NCI-H2227 (cell line): ENCODE results near the gene GBA3.

Source experiments
- DNase-seq: peaks from one replicate; lab custom pipeline; 2025; ENCODE audit not compliant: unreplicated experiment; lab: John Stamatoyannopoulos, UW

GBA3 gene

GRCh38 chr4:22692736-22693135 is at the start of gene GBA3:
Gene GBA3, plus strand, starts transcription at chr4:22692937.
- DNase-seq, result no peak

DNA sequence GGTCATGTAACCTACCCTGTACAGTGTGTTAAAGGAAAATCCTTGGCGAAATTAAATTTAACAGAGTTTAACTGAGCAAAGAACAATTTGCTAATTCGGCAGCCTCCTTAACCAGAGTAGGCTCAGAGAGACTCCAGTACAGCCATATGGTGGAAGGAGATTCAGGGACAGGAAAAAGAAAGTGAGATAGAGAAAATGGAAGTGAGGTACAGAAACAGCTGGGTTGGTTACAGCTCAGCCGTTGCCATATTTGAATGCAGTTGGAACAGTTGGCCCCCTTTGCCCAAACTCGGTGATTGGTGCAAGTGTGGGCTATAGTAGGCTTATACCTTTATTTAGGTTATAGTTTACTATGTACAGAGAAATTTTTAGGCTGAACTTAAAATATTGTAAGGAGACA is 48.8 kb upstream of the GBA3 start:
- DNase-seq, result no peak

DNA sequence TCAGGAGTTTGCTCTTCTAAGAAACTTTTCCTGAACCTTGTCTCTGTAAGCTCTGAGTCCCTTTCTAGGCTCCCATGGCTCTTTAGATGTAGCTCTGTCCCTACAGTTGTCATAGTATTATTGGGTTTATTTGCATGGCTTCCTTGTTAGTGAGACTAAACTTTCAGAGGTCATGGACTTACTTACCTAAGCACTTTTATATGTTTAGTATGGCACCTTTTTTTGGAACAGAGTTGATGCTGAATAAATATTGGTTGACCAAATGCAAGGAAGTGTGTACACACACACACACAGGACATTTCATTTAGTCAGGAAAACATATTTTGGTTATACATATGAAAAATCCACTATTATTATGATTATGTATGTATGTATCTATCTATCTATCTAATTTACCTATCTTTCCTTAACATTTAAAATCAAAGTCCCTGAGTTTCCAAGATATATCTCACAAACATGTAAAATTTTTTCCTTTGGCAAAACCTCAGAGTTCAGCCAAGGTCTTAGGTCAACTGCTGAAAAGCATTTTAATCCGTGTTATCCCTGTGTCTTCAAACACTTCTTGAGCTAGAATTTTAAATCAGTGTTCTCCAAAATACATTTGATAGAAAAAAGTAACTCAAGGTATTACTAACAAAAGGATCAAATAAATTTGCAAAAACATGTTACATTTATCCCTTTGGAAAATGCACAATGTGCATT is 47.1 kb upstream of the GBA3 start:
- no peak for DNase-seq

DNA sequence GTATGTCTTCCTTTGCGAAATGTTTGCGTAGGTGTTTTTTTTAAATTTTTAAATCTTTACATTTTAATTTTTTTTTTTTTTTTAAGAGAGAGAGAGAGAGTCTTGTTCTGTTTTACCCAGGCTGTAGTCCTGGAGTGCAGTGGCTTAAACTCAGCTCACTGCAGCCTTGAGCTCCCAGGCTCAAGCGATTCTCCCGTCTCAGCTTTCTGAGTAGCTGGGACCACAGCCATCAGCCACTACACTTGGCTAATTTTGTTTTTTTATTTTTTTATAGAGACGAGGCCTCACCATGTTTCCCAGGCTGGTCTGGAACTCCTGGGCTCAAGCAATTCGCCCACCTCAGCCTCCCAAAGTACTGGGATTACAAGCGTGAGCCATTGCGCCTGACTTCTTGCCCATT is 43.7 kb upstream of the GBA3 start:
- no peak for DNase-seq

DNA sequence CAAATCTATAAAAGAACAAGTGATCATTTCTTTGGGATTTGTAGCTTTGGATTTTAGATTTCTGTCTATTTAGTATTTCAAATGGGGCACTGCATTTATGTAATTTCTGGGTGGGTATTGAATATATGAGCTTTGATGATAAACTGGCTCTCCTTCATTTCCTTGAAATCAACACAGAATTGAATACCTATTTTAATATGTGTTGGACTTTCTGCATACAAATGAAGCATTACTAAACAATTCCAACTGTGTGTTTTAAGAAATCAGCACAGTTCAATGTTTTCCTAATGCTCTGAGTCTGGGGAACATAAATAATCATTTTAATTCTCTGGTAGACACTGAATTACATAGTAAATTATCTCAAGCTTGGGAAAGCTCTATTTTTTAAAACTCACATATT is 42.0 kb upstream of the GBA3 start:
- DNase-seq, result no peak

GRCh38 chr4:22653752-22654151 is 39.0 kb upstream of the GBA3 start:
- DNase-seq, result no peak

- DNase-seq, result no peak
Measured at GRCh38 chr4:22661443-22661842, 31.3 kb upstream of the GBA3 start.

DNA sequence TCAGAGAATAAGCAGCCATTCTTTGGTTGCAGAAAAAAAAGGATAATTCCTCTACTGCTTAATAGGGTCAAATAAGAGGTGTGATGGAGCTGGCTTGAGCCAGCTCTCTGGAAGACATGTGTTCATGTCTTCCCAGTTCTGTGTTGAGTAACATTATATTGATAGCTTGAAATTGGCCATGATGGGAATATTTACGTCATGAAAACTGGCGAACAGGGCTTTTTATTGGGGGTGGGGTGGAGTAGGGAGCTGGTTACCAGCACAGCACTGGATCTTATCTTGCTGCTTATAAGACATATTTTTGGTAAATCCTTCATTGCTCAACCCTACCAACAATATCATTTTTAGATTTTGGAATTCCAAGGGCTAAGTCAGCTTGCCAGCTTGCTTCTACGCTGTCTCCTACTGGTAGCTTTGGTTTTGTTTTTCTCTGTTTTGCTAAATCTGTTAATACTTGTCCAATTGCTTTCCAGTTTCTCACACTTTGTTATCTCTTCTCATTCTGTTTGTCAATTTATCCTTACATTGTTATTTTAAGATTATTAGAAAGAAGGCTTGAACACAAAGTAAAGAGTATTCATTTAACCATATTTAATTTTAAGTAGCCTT is 25.3 kb upstream of the GBA3 start:
- no peak for DNase-seq

DNA sequence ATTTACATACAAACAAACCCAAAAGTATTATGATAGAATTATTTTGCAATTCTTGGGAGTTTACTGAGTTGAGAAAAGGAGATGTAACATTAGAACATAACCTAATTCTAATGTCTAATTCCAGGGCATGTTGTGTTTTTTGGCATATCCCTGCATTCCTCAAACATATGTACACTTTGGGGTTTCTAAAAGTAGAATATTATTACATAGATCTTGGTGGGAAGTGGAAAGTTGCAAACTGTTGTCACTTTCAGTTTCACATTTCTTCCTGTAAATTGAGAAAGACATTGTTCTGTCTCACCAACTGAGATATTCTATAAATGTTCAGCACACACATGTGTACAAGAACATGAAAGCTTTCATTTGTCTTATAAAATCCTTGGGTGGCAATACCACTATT is 24.4 kb upstream of the GBA3 start:
- DNase-seq, result no peak

GRCh38 chr4:22668702-22669101 is 24.0 kb upstream of the GBA3 start:
- no peak for DNase-seq

- DNase-seq, result no peak
Measured at GRCh38 chr4:22670956-22671355, 21.8 kb upstream of the GBA3 start.

DNA sequence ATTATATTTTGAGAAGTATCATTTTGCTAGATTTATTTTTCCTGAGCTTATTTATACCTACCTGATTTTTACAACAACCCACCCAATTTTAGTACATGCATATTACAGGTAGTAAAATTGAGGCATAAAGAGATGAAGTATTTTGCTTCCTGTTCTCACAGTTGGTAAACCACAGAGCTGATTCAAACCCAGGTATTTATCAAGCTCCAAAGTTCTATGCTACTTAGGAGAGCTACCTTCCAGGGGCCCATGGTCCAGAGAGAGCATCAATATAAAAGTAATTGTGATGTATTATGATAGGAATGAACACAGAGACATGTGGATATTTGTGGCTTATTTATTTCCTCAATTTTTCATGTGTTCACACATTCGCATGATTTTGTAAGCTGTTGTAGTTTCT is 20.2 kb upstream of the GBA3 start:
- DNase-seq, result no peak

GRCh38 chr4:22672944-22673343 is 19.8 kb upstream of the GBA3 start:
- DNase-seq, result no peak

DNA sequence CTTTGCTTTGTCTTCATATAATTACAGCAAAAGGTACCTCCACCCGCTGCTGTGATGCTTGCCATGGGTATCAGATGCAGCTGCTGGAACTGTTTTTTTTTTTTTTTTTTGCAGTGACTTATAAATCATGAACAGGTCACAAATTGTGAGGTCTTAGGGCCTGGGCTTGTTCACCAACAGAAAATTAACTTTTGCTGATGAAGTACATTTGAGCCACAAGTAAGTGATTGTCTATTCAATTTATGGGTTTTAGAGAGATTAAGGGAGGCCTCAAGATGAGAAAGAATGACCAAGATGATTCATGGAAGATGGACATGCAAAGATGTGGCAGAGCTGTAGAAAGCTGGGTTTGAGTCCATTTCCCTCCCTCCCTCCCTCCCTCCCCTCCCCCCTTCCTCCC is 18.0 kb upstream of the GBA3 start:
- no peak for DNase-seq

DNA sequence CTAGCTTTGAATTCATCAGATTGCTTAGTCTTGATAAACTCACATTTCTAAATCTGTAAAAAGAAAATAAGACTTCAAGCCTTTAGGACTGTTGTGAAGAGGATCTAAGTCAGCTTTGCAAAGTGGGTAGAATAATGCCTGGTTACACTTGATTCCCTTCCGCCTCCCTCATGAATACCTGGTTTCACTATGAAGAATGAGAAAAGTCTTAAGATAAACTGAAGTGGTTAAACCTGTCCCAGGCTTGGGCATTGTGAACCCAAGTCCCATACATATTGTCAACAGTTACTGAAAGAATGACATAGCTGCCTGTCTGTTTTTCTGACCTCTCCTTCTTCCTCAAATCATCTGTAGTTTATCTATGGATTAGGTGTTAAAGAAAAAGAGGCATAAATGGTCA is 16.7 kb upstream of the GBA3 start:
- DNase-seq, result no peak

DNA sequence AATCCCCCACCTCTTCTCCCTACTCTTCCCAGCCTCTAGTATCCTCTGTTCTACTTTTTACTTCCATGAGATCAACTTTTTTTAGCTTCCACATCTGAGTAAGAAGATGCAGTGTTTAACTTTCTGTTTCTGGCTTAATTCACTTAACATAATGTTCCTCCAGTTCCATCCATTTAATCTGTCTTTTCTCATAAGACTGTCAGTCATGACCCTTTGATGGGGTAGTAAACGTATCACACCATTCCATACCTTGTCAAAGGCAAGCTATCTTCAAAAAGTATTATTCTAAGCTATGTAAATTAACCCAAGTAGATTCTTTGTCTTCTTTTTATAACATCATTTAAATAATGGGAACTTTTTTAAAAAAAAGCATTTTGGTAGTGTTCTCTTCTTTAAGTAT is 15.0 kb upstream of the GBA3 start:
- DNase-seq, result no peak

DNA sequence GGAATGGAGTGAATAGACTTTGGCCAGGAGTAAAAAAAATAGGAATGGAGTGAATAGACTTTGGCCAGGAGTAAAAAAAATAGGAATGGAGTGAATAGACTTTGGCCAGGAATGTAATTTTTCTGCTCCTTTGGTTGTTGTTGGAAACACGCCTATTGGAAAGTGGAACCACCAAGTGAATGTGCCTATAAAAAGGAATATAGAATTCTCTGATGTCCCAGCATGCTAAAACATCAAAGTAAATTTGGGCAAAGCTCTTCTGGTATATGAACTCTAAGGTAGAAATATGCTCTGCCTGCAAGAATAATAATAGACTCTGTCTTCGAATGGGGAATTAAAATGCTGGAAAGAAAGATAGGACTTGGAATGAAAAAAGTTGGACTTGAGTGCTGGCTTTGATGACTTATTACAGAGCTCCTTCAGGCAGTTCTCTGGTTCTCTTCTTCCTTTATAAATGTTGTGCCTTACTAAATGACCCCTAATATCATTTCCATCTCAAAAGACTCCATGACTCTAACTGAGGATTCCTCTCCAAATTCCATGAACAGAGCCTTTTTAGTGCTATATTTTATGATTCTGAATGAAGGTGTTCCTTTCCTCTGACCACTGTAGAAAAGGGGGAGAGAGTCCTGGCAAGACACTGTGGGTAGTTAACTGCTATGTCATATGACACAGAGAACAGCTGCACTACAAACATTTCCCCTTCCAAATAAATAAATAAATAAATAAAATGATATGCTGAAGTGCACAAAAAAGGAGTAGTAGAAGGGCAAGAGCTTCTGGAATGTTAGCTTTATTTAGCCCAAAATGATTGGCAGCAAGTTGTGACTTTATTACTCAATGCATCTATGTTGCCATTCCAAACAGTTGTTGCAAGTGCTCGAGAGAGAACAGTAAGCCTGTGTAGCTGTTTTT is 13.5 kb upstream of the GBA3 start:
- DNase-seq, result no peak

- no peak for DNase-seq
Measured at GRCh38 chr4:22680065-22680642, 12.6 kb upstream of the GBA3 start.

DNA sequence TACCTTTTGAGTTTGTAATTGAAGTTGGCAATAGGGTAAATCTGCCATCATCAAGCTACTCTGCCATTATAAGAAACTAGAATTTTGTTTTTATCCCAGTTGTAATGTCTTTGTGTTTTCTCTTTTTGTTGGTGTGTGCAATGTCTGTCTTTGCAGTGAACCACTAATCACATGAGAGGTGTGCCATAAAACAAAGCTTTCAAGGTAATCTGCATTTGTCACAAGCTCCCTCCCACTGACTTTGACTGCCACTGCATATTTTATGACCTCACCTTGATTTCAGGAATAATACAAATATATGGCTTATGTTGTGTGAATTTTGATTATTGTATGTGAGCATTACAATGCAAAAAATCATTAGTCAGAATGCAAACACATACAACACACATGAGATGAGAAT is 9.0 kb upstream of the GBA3 start:
- no peak for DNase-seq

DNA sequence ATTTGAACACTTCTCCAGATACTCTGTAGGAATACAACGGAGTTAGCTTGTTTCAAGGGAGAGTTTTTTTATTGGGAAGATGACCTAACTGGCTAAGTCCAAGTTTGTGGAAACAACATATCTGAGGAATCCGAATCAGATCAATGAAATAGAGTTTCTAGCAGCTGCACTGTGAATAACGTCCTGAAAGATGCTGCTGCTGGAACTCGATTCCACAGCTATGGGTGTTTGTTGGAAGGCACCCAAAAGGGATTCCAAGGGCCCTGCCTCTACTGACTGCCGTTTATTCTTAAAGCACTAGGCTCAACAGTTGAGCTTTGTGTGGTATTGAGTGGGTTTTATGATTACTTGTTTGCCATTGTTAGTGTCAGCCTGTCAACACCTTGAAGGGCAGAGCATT is 6.6 kb upstream of the GBA3 start:
- no peak for DNase-seq

- no peak for DNase-seq
Measured at GRCh38 chr4:22688236-22688635, 4.5 kb upstream of the GBA3 start.

DNA sequence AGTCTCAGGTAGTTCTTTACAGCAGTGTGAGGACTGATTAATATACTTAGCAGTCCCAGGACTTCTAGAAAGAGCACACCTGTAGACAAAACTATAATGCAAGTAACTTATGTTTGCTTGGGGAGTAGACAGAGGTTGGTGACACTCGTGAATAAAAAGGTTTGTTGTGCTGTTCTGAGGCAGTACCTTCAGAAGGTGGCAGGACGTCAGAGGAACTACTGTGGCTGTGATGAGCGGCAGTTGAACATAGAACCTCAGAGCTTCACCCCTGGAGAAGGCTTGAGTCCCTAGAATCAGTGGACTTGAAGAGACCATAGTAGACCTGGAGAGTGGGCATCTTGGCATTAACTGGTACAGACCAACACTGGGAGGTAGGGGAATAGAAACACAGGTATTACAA is 3.3 kb upstream of the GBA3 start:
- DNase-seq, result no peak
